HG02885 (cell line): ENCODE data around the gene ATAD5.
A peak's percentile ranks its signal among the peaks of the same experiment; 100 is the strongest.
"Not testable (repeated sequence)": the region's sequence is repeated elsewhere in the genome, so short reads cannot be mapped to it uniquely, and the experiment has no call there.

Experiments used
- ATAC-seq: cut with Tn5 transposase; IDR thresholded peaks from one replicate; pipeline ENCODE4 v1.9.1; 2021; ENCODE audit warnings: mild to moderate bottlenecking; ENCODE audit not compliant: unreplicated experiment, poor library complexity

Gene ATAD5

DNA sequence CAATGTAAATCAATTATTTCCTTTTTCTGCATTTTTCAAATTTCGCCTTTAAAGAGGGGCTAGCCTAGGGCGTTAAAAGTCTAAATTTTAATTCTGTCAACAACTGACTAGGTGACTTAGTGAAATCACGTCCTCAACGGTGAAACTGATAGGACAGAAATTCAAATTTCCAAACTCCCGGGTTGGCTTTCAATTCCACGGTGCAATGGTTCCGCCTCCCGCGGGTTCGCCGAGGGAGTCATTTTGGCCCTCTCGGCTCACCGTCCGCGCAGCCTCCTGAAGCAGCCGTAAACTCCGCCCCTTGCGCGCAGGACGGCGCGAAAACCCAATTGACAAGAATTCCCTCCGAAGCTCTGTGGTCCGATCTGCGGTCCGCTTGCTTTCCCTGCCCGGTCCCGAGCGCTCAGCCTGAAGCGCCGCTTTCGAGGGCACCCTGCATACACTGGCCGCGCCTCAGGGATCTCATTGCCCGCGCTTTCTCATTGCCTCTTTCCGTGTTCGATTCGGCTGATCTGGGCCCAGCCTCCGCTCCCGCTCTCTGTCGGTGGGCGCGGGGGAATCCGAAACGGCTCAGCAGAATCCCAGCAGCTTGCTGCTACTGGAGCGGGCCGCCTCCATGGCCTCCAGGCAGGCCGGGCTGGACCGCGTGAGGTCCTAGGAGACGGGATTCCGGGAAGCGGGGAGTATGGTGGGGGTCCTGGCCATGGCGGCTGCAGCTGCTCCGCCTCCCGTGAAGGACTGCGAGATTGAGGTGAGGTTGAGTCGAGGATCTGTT, at the start of gene ATAD5:
Gene ATAD5 (plus strand): TSS at position 304 of the 775 bp plus-strand sequence. CDS start 382 bp downstream, at position 686.
- peak; percentile 75 for ATAC-seq

DNA sequence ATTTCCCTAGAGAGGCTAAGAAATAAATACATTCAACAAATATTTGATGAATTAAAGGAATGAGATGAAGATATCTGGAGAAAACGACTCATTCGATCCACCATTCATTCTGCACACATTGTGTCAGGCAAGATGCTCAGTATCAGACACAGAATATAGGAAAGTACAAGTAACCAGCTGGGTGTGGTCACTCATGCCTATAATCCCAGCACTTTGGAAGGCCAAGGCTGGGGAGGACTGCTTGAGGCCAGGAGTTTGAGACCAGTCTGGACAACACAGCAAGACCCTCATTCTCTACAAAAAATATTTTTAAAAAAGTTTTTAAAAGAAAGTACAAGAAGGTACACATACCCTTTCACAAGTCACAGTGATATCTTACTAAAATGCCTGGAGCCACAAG, 49.6 kb upstream of the ATAD5 start:
- no peak for ATAC-seq

DNA sequence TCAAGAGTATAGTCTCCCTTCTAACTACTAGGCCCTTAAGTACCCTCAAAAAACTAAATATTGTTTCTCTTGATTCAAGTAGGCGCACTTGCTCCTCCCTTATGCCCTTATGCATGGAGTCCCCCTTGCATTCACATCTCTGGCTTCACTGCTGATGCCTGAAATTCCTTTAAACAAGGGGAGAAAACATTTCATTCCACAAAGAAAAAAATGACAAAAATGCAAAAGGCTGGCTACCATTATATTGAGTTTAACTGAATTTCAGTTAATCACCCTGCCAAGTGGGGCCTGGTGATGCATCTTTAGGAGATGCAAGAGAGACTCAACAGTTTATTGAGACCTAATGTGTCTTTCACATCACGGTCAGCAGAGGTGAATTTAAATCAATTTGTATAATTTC, 42.8 kb upstream of the ATAD5 start:
- no peak for ATAC-seq

GRCh38 chr17:30790279-30790678, 41.5 kb upstream of the ATAD5 start:
- no peak for ATAC-seq

DNA sequence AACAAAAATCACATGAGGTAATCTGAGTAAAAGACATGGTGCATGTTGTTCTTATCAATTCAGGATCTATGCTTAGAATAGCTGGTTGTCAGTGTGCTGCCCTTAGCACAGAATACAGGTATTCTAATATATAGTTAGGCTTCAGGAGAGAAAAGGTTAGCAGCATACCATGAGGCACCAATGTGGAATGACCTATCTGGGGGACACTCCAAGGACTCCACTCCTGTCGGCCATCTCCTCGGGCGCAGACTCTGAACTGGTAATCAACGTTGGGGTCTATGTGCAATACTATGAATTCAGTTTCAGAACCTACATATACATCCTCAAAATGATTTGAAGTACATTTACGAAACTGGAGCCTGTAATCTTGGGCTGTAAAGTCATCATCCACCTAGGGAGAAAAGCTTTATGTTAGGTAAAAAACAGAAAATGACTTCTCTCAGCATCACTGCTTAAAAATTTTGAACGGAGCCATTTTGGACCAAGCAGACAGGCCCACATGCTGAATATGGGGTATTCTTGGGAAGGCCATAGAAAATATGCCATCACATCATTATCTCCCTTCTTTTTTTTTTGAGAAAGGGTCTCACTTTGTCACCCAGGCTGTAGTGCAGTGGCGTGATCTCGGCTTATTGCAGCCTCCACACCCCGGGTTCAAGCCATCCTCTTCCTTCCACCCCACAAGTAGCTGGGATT, 38.3 kb upstream of the ATAD5 start:
- no peak for ATAC-seq

DNA sequence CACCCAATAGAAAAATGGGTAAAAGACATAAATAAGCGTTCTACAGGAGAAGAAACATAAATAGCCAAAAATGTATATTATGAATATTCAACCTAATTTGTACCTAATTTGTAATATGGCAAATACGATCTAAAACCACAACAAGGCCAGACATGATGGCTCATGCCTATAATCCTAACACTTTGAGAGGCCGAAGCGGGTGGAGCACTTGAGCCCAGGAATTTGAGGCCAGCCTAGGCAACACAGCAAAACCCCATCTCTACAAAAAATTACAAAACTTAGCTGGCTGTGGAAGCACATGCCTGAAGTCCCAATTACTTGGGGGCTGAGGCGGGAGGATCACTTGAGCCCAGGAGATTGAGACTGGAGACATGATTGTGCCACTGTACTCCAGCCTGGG, 37.4 kb upstream of the ATAD5 start:
- no peak for ATAC-seq

DNA sequence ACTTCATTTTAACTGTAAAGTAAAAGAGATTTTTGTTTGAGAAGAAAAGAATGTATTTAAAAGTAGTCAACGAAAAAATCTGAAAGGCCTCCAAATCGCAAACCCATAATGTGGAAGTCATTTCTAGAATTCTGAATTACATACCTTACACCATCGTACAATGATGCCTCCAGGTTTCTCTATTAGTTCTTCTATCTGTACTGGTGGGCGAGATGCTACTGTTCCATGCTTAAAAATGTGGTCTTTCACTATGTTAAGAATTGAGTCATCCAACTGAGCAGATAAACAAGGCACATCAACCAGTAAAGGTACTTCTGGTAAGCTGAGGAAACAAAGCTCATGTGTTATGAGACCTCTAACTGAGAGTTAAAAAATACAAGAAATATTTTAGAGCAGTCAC, 35.8 kb upstream of the ATAD5 start:
- ATAC-seq, result peak; percentile 39

- ATAC-seq, result no peak
These were observed 30.1 kb upstream of the ATAD5 start for GRCh38 chr17:30801671-30802070.

DNA sequence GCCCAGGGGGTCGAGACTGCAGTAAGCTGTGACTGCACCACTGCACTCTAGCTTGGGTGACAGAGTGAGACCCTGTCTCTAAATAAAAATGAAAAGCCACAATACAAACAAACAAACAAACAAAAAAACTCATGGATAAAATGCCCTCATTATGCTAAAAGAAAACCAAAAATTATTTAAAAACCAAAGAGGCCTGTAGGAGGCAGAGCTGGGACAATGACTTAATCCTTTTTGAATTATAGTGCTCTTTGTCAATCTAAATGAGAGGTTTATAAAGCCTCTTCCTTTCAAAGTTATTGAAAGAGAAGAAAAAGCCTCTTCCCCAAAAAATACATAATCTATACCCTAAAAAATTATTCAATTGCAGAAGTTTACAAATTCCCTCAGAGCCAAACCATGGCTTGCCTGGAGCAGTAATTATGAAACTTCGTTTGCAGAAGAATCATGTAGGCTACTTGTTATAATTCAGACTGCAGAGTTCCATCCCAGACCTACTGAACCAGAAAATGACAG, 25.8 kb upstream of the ATAD5 start:
- no peak for ATAC-seq

DNA sequence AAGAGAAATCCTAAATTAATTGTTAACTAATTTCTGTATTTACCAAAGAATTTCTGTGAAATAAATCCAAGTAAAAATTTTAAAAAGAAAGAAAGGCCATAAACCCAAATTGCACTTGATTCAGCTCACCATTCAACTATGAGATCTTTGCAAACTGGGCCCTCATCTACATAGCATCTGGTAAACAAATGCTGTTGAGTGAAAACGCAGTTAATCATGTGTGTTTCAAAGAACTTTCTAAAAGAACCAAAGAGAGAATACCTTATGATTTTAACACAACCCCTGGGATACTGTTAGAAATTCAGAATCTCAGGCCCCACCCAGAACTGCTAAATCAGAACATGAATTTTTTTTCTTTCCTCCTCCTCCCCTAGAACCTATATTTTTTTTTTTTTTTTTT, 23.9 kb upstream of the ATAD5 start:
- ATAC-seq, result no peak

DNA sequence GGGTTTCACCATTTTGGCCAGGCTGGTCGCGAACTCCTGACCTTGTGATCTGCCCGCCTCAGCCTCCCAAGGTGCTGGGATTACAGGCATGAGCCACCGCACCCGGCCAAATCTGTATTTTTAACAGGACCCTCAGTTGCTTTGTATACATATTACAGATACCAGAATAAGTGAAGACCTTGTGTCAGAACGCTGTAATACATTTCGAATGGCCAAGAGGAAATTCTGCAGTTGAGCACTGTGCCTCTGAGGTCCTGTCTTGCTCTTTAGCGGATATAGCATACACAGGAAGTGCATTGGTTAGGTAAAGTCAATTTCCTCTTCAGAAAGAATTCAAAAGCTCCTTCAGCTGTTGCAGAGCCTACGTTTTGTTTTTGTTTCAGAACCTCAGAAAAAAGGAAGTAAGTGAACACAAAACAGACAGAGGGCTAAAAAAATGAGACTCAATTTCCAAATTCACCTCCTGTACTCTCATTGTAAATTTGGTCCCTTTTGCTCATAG, 22.9 kb upstream of the ATAD5 start:
- no peak for ATAC-seq

GRCh38 chr17:30809867-30810266, 21.9 kb upstream of the ATAD5 start:
- no peak for ATAC-seq

DNA sequence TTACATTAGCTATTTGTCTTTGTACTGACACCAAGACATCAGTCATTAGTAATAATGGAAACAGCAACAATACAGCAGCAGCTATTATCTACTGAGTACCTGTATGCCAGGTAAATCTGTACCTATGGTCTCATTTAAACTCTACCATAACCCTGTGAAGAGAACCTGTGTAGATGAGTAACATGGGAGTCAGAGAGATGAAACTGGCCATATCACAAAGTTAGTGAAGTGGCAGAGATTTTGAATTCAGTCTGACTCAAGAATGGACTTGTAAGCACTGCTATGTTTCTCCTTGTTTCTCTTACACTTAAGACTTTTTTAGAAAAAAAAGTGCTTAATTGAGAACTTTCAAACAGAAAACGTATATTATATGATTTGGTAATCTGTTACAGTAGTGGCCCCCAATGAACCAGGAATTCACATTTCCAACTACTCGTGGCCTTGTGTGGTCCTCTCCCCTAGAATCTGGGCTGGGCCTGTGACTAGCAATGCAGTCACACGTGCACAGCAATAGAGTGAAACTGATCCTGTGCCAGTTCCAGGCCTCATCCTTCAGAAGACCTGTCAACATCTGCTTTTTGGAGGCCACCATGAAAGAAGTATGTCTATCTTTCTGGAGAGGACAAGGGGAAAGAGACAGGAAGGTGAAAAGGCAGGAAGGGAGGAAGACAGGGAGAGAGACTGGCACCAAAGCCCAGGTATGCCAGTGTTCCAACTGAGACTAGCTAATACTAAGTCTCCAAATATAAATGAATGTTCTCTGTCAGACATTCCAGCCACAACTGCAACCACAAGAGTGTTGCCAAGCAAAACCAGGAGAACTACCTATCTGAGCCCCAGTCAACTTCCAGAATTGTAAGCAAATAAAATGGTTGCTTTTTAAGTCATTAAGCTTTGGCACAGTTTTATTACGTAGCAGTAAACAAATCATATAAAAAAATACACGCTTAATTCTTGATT, 19.3 kb upstream of the ATAD5 start:
- ATAC-seq, result no peak

GRCh38 chr17:30814236-30814635, 17.5 kb upstream of the ATAD5 start:
- ATAC-seq, result not testable (repeated sequence)

GRCh38 chr17:30814860-30815259, 16.9 kb upstream of the ATAD5 start:
- not testable (repeated sequence) for ATAC-seq

- no peak for ATAC-seq
These were observed 15.6 kb upstream of the ATAD5 start for GRCh38 chr17:30816165-30816564.

DNA sequence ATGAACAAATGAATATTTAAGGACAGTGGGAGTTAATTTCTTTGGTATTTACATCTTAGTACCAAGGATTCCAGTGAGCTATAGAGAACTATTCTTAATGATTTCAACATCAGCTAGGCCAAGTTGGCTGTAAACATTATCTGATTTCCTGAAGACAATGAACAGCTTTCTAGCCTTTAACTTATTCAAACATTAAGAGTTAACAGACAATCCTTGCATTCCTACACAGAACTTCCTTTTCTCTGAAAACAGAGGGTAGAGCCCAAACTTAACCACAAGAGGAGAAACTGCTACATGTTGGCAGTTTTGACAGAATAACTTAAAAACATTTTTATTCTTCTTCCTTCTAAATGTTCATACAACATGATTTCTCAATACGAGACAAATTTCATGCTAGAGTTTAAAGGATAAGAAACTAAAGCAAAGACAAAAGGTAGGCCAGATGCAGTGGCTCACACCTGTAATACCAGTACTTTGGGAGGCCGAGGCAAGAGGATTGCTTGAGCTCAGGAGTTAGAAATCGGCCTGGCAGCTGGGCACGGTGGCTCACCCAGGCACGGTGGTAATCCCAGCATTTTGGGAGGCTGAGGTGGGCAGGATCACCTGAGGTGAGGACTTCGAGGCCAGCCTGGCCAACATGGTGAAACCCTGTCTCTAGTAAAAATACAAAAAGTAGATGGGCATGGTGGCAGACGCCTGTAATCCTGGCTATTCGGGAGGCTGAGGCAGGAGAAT, 11.6 kb upstream of the ATAD5 start:
- ATAC-seq, result no peak

- no peak for ATAC-seq
These were observed 9.7 kb upstream of the ATAD5 start for GRCh38 chr17:30821871-30822723.

GRCh38 chr17:30822919-30823318, 8.8 kb upstream of the ATAD5 start:
- not testable (repeated sequence) for ATAC-seq
